HCT116 (cell line): ENCODE results near the gene TGFBI. TPM values are rescaled to one million over a fixed set of nuclear protein-coding genes. Genes with fewer than 3 reads are reported as not detected.

Experiments used
- ATAC-seq: fragments of 200-7000 bp; cut with Tn5 transposase; 2 replicates; pipeline ENCODE4 v1.9.1; 2020; ENCODE audit warnings: mild to moderate bottlenecking, moderate library complexity
- BruUV-seq: library from RNA; stranded (reverse); fragments of 400-500 nt; replicated peaks from 2 replicates; lab custom pipeline; 2021; lab: Mats Ljungman, UMichigan
- CTCF ChIA-PET: fragments of 300-600 bp; sonication (Branson Sonifier 250); formaldehyde crosslinking; loops from one replicate; lab custom pipeline; 2021; ENCODE audit warnings: antibody characterized with exemption; lab: Charles Lee
- POLR2A ChIA-PET: fragments of 300-600, 350-600 bp; sonication (Branson Sonifier 250); formaldehyde crosslinking; loops from one replicate; lab custom pipeline; 2021; ENCODE audit warnings: antibody characterized with exemption; lab: Charles Lee
- RAD21 ChIA-PET, 2 experiments: fragments of 300-600 bp; sonication (Branson Sonifier 250); formaldehyde crosslinking; loops; one replicate each; lab custom pipeline; 2023; ENCODE audit warnings: low total read pairs in 2 of 2; ENCODE audit not compliant: uncharacterized antibody in 2 of 2, unreplicated experiment in 2 of 2, low non-redundant PET in 1 of 2; lab: Charles Lee
- DNase-seq: peaks from one replicate; pipeline ENCODE4 v3.0.0-alpha.2; 2010; ENCODE audit warnings: low read depth, low spot score
- H2AFZ ChIP-seq: fragments of 200-600 bp; shearing (Covaris generic), sonication (generic); 2 replicates; pipeline ENCODE4 v1.6.1; 2017; ENCODE audit warnings: low read depth, mixed run types, mixed read lengths, antibody characterized with exemption, low read length; ENCODE audit not compliant: poor library complexity, severe bottlenecking
- H3K27ac ChIP-seq: 2 replicates; pipeline ENCODE4 v1.5.1; 2012; ENCODE audit warnings: low read depth, low read length
- H3K27me3 ChIP-seq: fragments of 200-600 bp; sonication (generic); 2 replicates; pipeline ENCODE4 v1.6.1; 2016; ENCODE audit warnings: mixed run types, low read length, mixed read lengths; ENCODE audit not compliant: insufficient read depth
- H3K36me3 ChIP-seq, 2 experiments: fragments of 200-500 bp in 1 of 2; fragments of 200-600 bp in 1 of 2; sonication (Bioruptor generic) in 1 of 2; sonication (generic) in 1 of 2; 2 replicates each; pipeline versions ENCODE4 v1.5.1 to v1.6.1; 2014 to 2016; ENCODE audit warnings: low read length in 2 of 2, inconsistent platforms in 1 of 2, mixed read lengths in 1 of 2, mixed run types in 1 of 2; ENCODE audit not compliant: insufficient read depth in 2 of 2, control insufficient read depth in 1 of 2
- H3K4me1 ChIP-seq, 2 experiments: fragments of 200-600 bp in 1 of 2; sonication (generic) in 1 of 2; 2 replicates each; pipeline versions ENCODE4 v1.5.1 to v1.6.1; 2012 to 2017; ENCODE audit warnings: low read length in 2 of 2, inconsistent platforms in 1 of 2, mild to moderate bottlenecking in 1 of 2, mixed read lengths in 1 of 2, mixed run types in 1 of 2, moderate library complexity in 1 of 2; ENCODE audit not compliant: insufficient read depth in 2 of 2, control insufficient read depth in 1 of 2
- H3K4me2 ChIP-seq: fragments of 200-600 bp; sonication (generic); 2 replicates; pipeline ENCODE4 v1.6.1; 2017; ENCODE audit warnings: mixed run types, low read length, mixed read lengths
- H3K4me3 ChIP-seq, 2 experiments: fragments of 200-600 bp in 1 of 2; sonication (generic) in 1 of 2; replicated peaks in 1 of 2; 2 replicates each; pipeline ENCODE4 v1.5.1; 2011 to 2016; ENCODE audit warnings: low read length in 2 of 2, control low read depth in 1 of 2, low read depth in 1 of 2, mild to moderate bottlenecking in 1 of 2, mixed read lengths in 1 of 2, mixed run types in 1 of 2
- H3K79me2 ChIP-seq: fragments of 200-600 bp; sonication (generic); 2 replicates; pipeline ENCODE4 v1.6.1; 2017; ENCODE audit warnings: mild to moderate bottlenecking, mixed run types, low read length, moderate library complexity, mixed read lengths; ENCODE audit not compliant: insufficient read depth
- H3K9ac ChIP-seq: fragments of 200-600 bp; sonication (generic); 2 replicates; pipeline ENCODE4 v1.6.1; 2016; ENCODE audit warnings: low read length, mixed read lengths
- H3K9me2 ChIP-seq: fragments of 200-600 bp; sonication (generic), shearing (Covaris generic); 2 replicates; pipeline ENCODE4 v1.6.1; 2017; ENCODE audit warnings: mixed run types, mild to moderate bottlenecking, moderate library complexity; ENCODE audit not compliant: insufficient read depth
- H3K9me3 ChIP-seq, 2 experiments: fragments of 200-500 bp in 1 of 2; fragments of 200-600 bp in 1 of 2; sonication (Bioruptor generic) in 1 of 2; sonication (generic) in 1 of 2; 2 replicates each; pipeline ENCODE4 v1.6.1; 2014 to 2017; ENCODE audit warnings: low read length in 2 of 2, mixed read lengths in 2 of 2, inconsistent platforms in 1 of 2, low read depth in 1 of 2, mild to moderate bottlenecking in 1 of 2, mixed run types in 1 of 2, moderate library complexity in 1 of 2; ENCODE audit not compliant: control insufficient read depth in 1 of 2, insufficient read depth in 1 of 2
- H4K20me1 ChIP-seq: fragments of 200-600 bp; sonication (generic), shearing (Covaris generic); 2 replicates; pipeline ENCODE4 v1.6.1; 2017; ENCODE audit warnings: mixed run types, mild to moderate bottlenecking, moderate library complexity; ENCODE audit not compliant: insufficient read depth
- EZH2 ChIP-seq: fragments of 200-600 bp; sonication (generic); IDR thresholded peaks from 2 replicates; pipeline ENCODE4 v1.6.1; 2017; ENCODE audit warnings: antibody characterized with exemption, mixed run types
- EZH2phosphoT487 ChIP-seq: fragments of 200-600 bp; IDR thresholded peaks from 2 replicates; pipeline ENCODE4 v1.6.1; 2018; ENCODE audit warnings: antibody characterized with exemption, borderline replicate concordance
- MAX ChIP-seq: IDR thresholded peaks from 2 replicates; pipeline ENCODE4 v1.6.1; 2012
- POLR2AphosphoS5 ChIP-seq: IDR thresholded peaks from 2 replicates; pipeline ENCODE4 v1.6.1; 2011; ENCODE audit warnings: mild to moderate bottlenecking, low read depth, low read length, moderate library complexity
- RAD21 ChIP-seq: IDR thresholded peaks from 2 replicates; pipeline ENCODE4 v1.6.1; 2012; ENCODE audit warnings: low read depth, mild to moderate bottlenecking
- SIN3A ChIP-seq: IDR thresholded peaks from 2 replicates; pipeline ENCODE4 v1.6.1; 2012; ENCODE audit warnings: low read depth
- SP1 ChIP-seq: IDR thresholded peaks from 2 replicates; pipeline ENCODE4 v1.6.1; 2012; ENCODE audit warnings: low read depth
- YY1 ChIP-seq: IDR thresholded peaks from 2 replicates; pipeline ENCODE4 v1.6.1; 2011; ENCODE audit warnings: low read length, low read depth, moderate library complexity, mild to moderate bottlenecking; ENCODE audit not compliant: insufficient replicate concordance; ENCODE audit errors: extremely low read depth
- intact Hi-C: fragments of 100-400 bp; cut with micrococcal nuclease; formaldehyde crosslinking; loops from 2 replicates; pipeline ENCODE4 v1.10.0; 2022
- total RNA-seq: library from RNA; stranded (reverse); gene quantifications from one replicate; pipeline ENCODE4 v1.2.1, GENCODE V29; 2021; ENCODE audit not compliant: unreplicated experiment
- TF ChIP-seq, protein P1 (sequence below): IDR thresholded peaks from 2 replicates; pipeline ENCODE4 v1.6.1; 2012

TGFBI gene
- total RNA-seq, 1 experiment from 2014 or later = 0.64 TPM

DNA sequence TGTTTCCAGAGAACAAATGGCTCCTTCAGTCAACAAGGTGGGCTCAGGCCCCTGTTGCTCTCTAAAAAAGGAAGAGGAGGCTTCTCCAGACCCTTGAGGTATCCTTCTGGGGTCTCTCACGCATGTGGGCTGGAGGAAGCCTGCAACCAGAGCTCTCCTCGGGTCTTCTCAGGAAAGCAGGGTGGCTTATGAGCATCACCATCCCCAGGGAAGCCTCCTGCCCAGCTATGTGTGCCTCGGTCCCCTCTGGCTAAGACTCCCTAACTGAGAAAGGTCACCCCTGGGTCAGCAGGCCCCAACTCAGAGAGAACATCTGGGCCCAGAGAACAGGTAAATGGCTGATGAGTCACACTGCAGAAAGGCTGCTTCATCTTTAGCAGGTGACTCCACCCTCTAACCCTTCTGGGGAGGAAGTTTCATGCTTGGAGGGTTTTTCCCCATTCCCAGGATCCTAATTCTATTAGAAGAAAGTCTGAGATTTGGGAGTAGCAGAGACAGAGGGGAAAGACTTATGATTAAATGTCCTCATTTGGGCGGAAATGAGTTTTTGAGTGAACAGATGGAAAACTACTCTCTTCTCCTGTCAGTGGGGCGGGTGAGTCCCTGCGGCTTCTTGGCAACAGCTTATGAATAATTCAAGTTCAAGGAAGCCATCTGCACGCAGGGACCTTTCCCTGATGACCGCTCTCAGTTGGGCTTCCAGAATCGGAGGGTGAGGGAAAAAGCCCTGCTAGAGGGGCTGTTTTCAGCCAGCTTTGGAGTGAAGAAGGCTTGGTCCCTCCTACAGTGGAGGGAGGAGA lies 41.9 kb downstream of the TGFBI start:
- Histone ChIP-seq H3K79me2 (no peaks in the 10 kb centered on the region), H3K27me3 (no peaks in the 10 kb centered on the region), H3K4me1 (peaks cover 0 to 6% of the 10 kb centered on the region in 2 experiments; a peak in 2 of 4 replicates), H3K9me2 (no peaks in the 10 kb centered on the region), H3K27ac (no peak overlapping the region), H3K4me2 (no peak overlapping the region), H2AFZ (no peak overlapping the region), H3K36me3 (no peaks in the 10 kb centered on the region), H3K4me3 (no peak overlapping the region), H4K20me1 (no peaks in the 10 kb centered on the region), H3K9ac (no peak overlapping the region), H3K9me3 (no peaks in the 10 kb centered on the region)
- ATAC-seq (no peak), DNase-seq (no peak)
- ChIA-PET POLR2A (no interaction called here), RAD21 (no interaction called here), CTCF (interaction anchor here (1.5 kb wide), 1 partner anchor 13 kb away, joined by 3 read pairs; no protein-coding TSS in a partner anchor)
- BruUV-seq = no TSS peak
- TF ChIP-seq POLR2AphosphoS5 (no peak), RAD21 (no peak), SP1 (no peak), MAX (no peak), SIN3A (no peak), YY1 (no peak), EZH2 (no peak), EZH2phosphoT487 (no peak)
- TF ChIP-seq, protein P1, sequence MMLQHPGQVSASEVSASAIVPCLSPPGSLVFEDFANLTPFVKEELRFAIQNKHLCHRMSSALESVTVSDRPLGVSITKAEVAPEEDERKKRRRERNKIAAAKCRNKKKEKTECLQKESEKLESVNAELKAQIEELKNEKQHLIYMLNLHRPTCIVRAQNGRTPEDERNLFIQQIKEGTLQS = no peak
- intact Hi-C loops = no loop called here
